H1 (cell line): ENCODE data around the gene VGLL4. TPM values are rescaled to one million over a fixed set of nuclear protein-coding genes. Genes with fewer than 3 reads are reported as not detected.

Experiments used
- CTCF ChIA-PET: fragments of 300-600 bp; sonication (Branson Sonifier 250); formaldehyde crosslinking; loops from one replicate; lab custom pipeline; 2021; ENCODE audit not compliant: partially characterized antibody; lab: Charles Lee
- POLR2A ChIA-PET: fragments of 300-600 bp; sonication (Branson Sonifier 250); formaldehyde crosslinking; loops from one replicate; lab custom pipeline; 2021; ENCODE audit warnings: inconsistent platforms; ENCODE audit not compliant: partially characterized antibody; lab: Charles Lee
- DNase-seq, 2 experiments: peaks; one replicate each; pipeline versions ENCODE4 v3.0.0 to v3.0.0-alpha.2; 2010 to 2022; ENCODE audit warnings: low spot score in 2 of 2, low read depth in 1 of 2, mixed read lengths in 1 of 2
- FAIRE-seq: peaks from 2 replicates; lab custom pipeline; 2011; peaks lifted over from hg19 to GRCh38; lab: Jason Lieb, UNC
- H2AFZ ChIP-seq: 2 replicates; pipeline ENCODE4 v1.8.1; 2012; ENCODE audit warnings: low read length, inconsistent platforms
- H2AK5ac ChIP-seq: 2 replicates; pipeline ENCODE4 v1.6.1; 2013; ENCODE audit warnings: low read depth, low read length
- H2BK120ac ChIP-seq: replicated peaks from 2 replicates; pipeline ENCODE3; 2013; ENCODE audit warnings: low read depth, low read length, inconsistent platforms
- H2BK12ac ChIP-seq: 2 replicates; pipeline ENCODE4 v1.6.1; 2013; ENCODE audit warnings: low read depth, low read length
- H2BK15ac ChIP-seq: 2 replicates; pipeline ENCODE4 v1.6.1; 2013; ENCODE audit warnings: low read length
- H2BK20ac ChIP-seq: 2 replicates; pipeline ENCODE4 v1.6.1; 2013; ENCODE audit warnings: low read length
- H2BK5ac ChIP-seq: 2 replicates; pipeline ENCODE4 v1.6.1; 2013; ENCODE audit warnings: low read depth, low read length
- H3K14ac ChIP-seq: 2 replicates; pipeline ENCODE4 v1.6.1; 2013; ENCODE audit warnings: inconsistent platforms; ENCODE audit not compliant: insufficient read length
- H3K18ac ChIP-seq: 2 replicates; pipeline ENCODE4 v1.6.1; 2013; ENCODE audit warnings: low read length; ENCODE audit errors: extremely low read depth
- H3K23ac ChIP-seq: 2 replicates; pipeline ENCODE4 v1.6.1; 2013; ENCODE audit warnings: inconsistent platforms; ENCODE audit not compliant: insufficient read length
- H3K23me2 ChIP-seq: 2 replicates; pipeline ENCODE4 v1.6.1; 2013; ENCODE audit warnings: low read depth, low read length
- H3K27ac ChIP-seq: 2 replicates; pipeline ENCODE4 v1.6.1; 2011; ENCODE audit warnings: low read depth, low read length, inconsistent platforms
- H3K27me3 ChIP-seq, 4 experiments: replicated peaks in 1 of 4; 1 replicate in 1 of 4; 2 replicates in 3 of 4; pipeline versions ENCODE4 v1.6.1 to v1.8.1; 2011 to 2013; ENCODE audit warnings: low read length in 3 of 4, mild to moderate bottlenecking in 3 of 4, inconsistent platforms in 2 of 4, mixed read lengths in 2 of 4, moderate library complexity in 1 of 4; ENCODE audit not compliant: control insufficient read depth in 3 of 4, insufficient read depth in 3 of 4; ENCODE audit errors: extremely low read depth in 1 of 4
- H3K36me3 ChIP-seq, 4 experiments: 2 replicates each; pipeline versions ENCODE4 v1.6.1 to v1.8.1; 2011 to 2013; ENCODE audit warnings: mild to moderate bottlenecking in 4 of 4, low read length in 3 of 4, moderate library complexity in 2 of 4, control low read depth in 1 of 4, inconsistent platforms in 1 of 4; ENCODE audit not compliant: insufficient read depth in 4 of 4, control insufficient read depth in 2 of 4
- H3K4ac ChIP-seq: replicated peaks from 2 replicates; pipeline ENCODE3; 2013; ENCODE audit warnings: low read length, low read depth, mixed read lengths, inconsistent platforms; ENCODE audit not compliant: insufficient read length
- H3K4me1 ChIP-seq, 4 experiments: replicated peaks in 1 of 4; 1 replicate in 1 of 4; 2 replicates in 3 of 4; pipeline versions ENCODE4 v1.6.1 to v1.8.1; 2011 to 2013; ENCODE audit warnings: low read length in 3 of 4, inconsistent platforms in 2 of 4, mixed read lengths in 1 of 4; ENCODE audit not compliant: insufficient read depth in 4 of 4, control insufficient read depth in 3 of 4
- H3K4me2 ChIP-seq, 2 experiments: 2 replicates each; pipeline versions ENCODE4 v1.6.1 to v1.8.1; 2011 to 2013; ENCODE audit warnings: low read depth in 2 of 2, low read length in 2 of 2, control low read depth in 1 of 2, inconsistent platforms in 1 of 2, mild to moderate bottlenecking in 1 of 2; ENCODE audit not compliant: insufficient read depth in 1 of 2
- H3K4me3 ChIP-seq, 4 experiments: fragments of 200-600, 300-600 bp in 1 of 4; sonication (generic), shearing (Covaris generic), sonication (Bioruptor Twin) in 1 of 4; 2 replicates each; pipeline versions ENCODE4 v1.5.1 to v1.8.1; 2011 to 2016; ENCODE audit warnings: low read length in 4 of 4, low read depth in 3 of 4, control low read depth in 2 of 4, inconsistent platforms in 2 of 4, mild to moderate bottlenecking in 2 of 4, mixed read lengths in 1 of 4, moderate library complexity in 1 of 4; ENCODE audit not compliant: insufficient read depth in 2 of 4; ENCODE audit errors: extremely low read depth in 1 of 4
- H3K56ac ChIP-seq: replicated peaks from 2 replicates; pipeline ENCODE3; 2013; ENCODE audit warnings: low read depth, mild to moderate bottlenecking, mixed read lengths, low read length, inconsistent platforms; ENCODE audit not compliant: insufficient read length
- H3K79me1 ChIP-seq: 2 replicates; pipeline ENCODE4 v1.6.1; 2013; ENCODE audit warnings: low read depth, low read length, control low read depth
- H3K79me2 ChIP-seq, 2 experiments: 2 replicates each; pipeline versions ENCODE4 v1.6.1 to v1.8.1; 2012 to 2013; ENCODE audit warnings: low read length in 2 of 2, mild to moderate bottlenecking in 2 of 2, inconsistent platforms in 1 of 2; ENCODE audit not compliant: insufficient read depth in 2 of 2, control insufficient read depth in 1 of 2
- H3K9ac ChIP-seq, 4 experiments: replicated peaks in 1 of 4; 1 replicate in 1 of 4; 2 replicates in 3 of 4; pipeline versions ENCODE4 v1.6.1 to v1.8.1; 2011 to 2013; ENCODE audit warnings: low read depth in 3 of 4, low read length in 3 of 4, control low read depth in 2 of 4, mild to moderate bottlenecking in 2 of 4, moderate library complexity in 2 of 4, inconsistent platforms in 1 of 4; ENCODE audit errors: extremely low read depth in 1 of 4
- H3K9me3 ChIP-seq, 2 experiments: 2 replicates each; pipeline versions ENCODE4 v1.6.1 to v1.8.1; 2012 to 2013; ENCODE audit warnings: mild to moderate bottlenecking in 2 of 2, moderate library complexity in 2 of 2, control low read depth in 1 of 2, inconsistent platforms in 1 of 2, low read depth in 1 of 2, low read length in 1 of 2, mixed read lengths in 1 of 2; ENCODE audit not compliant: insufficient read depth in 2 of 2
- H4K20me1 ChIP-seq, 2 experiments: replicated peaks in 1 of 2; 2 replicates each; pipeline versions ENCODE3 to v1.8.1; 2011 to 2013; ENCODE audit warnings: inconsistent platforms in 2 of 2, low read length in 2 of 2, mild to moderate bottlenecking in 1 of 2; ENCODE audit not compliant: insufficient read depth in 2 of 2, control insufficient read depth in 1 of 2
- H4K5ac ChIP-seq: 2 replicates; pipeline ENCODE4 v1.6.1; 2013; ENCODE audit warnings: low read length, low read depth, mixed read lengths, inconsistent platforms; ENCODE audit not compliant: insufficient read length
- H4K8ac ChIP-seq: 2 replicates; pipeline ENCODE4 v1.8.0; 2013; ENCODE audit warnings: mild to moderate bottlenecking, moderate library complexity, low read length, inconsistent platforms; ENCODE audit not compliant: insufficient read depth; ENCODE audit errors: extremely low read depth
- H4K91ac ChIP-seq: replicated peaks from 2 replicates; pipeline ENCODE3; 2013; ENCODE audit warnings: low read length, mixed read lengths, inconsistent platforms; ENCODE audit not compliant: insufficient read length
- HDAC2 ChIP-seq, 2 experiments: fragments of 300-600 bp in 1 of 2; sonication (generic) in 1 of 2; IDR thresholded peaks; 2 replicates each; pipeline ENCODE4 v1.6.1; 2011 to 2012; ENCODE audit warnings: low read depth in 2 of 2, low read length in 2 of 2, mild to moderate bottlenecking in 2 of 2, moderate library complexity in 2 of 2, borderline replicate concordance in 1 of 2, inconsistent platforms in 1 of 2
- WGBS, 2 experiments: shearing (Covaris generic) in 1 of 2; methylation state at CpG; one replicate each; pipeline versions ENCODE4 v1.1.6 to v1.1.7; 2013 to 2015; ENCODE audit warnings: low lambda C conversion rate in 2 of 2, mixed read lengths in 2 of 2, inconsistent platforms in 1 of 2, low coverage in 1 of 2, missing lambda C conversion rate in 1 of 2; ENCODE audit not compliant: insufficient replicate concordance in 2 of 2, insufficient coverage in 1 of 2, insufficient read length in 1 of 2; ENCODE audit errors: extremely low coverage in 1 of 2, missing lambda C conversion rate in 1 of 2; 5-methylcytosine and 5-hydroxymethylcytosine counted together
- polyA plus RNA-seq, 7 experiments: library from polyadenylated mRNA; depleted of rRNA in 3 of 7; stranded (reverse) in 5 of 7; unstranded in 2 of 7; fragments of >200 nt in 5 of 7; fragments of 200-250 nt in 2 of 7; gene quantifications; 1 replicate in 5 of 7; 2 replicates in 1 of 7; 4 replicates in 1 of 7; pipeline versions ENCODE4 v1.2.1 to v1.2.3, GENCODE V29; 2011 to 2013; ENCODE audit warnings: missing spikeins in 2 of 7, mixed read lengths in 2 of 7
- total RNA-seq: library from RNA; stranded (reverse); fragmentation: NEBNext Ultra II Directional; extraction: Animal tissue kit (Norgen Biotek cat#: 25700); gene quantifications from 2 replicates; pipeline ENCODE4 v1.2.1, GENCODE V29; 2021

The VGLL4 gene
- total and polyA plus RNA-seq, 2 of the 8 experiments (the other 6 are each of a cell fraction or from before 2014, with no cell fraction given) = 45.1 to 50.0 TPM

DNA sequence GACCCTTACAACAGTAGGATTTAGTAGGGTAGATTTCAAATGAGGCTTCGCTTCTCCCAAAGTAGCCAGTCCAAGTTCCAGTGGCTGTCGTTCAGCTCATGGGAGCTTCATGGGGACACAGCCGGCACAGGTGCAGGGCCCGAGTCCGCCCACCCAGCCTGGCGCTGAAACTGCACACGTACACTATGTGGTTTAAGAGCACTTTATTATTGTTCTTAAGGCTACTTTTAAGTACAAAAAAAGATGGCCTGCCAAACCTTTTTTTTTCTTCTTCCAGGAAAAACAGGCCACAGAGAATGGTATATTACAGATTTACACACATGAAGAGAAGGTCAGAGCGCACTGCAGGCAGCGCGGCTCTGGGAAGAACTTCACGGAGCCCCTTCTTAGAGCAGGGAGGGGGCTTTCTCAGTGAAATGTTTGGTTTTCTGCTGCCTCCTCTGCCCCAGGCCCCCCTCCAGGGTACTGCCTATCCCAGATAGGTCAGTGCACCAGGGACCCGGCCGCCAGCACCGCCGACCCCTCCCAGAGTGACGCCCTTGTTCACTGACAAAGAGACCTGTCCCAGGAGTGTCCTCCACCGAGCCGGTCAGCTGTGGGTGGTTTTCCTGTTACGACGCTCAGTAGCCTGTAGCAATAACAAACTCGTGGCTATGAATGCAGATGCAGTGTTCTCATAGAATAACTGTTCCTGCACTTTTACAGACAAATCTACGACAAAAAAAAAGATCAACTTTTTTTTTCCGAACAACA, 87.7 kb downstream of the VGLL4 start:
- DNase-seq = no peak
- H2BK12ac ChIP-seq = no peak overlapping the region
- H3K9me3 ChIP-seq = no peaks in the 10 kb centered on the region; a peak in 1 of 4 replicates
- no peak overlapping the region for H3K9ac ChIP-seq
- no peak overlapping the region for H2BK120ac ChIP-seq
- no peak overlapping the region for H2BK20ac ChIP-seq
- H3K23ac ChIP-seq = no peak overlapping the region
- no peak overlapping the region for H3K4ac ChIP-seq
- H3K4me3 ChIP-seq = no peak overlapping the region
- no peaks in the 10 kb centered on the region for H3K23me2 ChIP-seq
- H3K4me1 ChIP-seq = peaks cover 0 to 5% (median 0%) of the 10 kb centered on the region in 4 experiments; a peak in 2 of 7 replicates
- no peak overlapping the region for H3K14ac ChIP-seq
- CTCF ChIA-PET = interaction anchor here (0.6 to 1.7 kb wide), 12 partner anchors 9 to 1935 kb away, joined by 3 to 5 read pairs (median 4); no protein-coding TSS in a partner anchor
- no peak overlapping the region for H3K27ac ChIP-seq
- H3K79me1 ChIP-seq = peaks cover 8% of the 10 kb centered on the region
- H2BK15ac ChIP-seq = no peak overlapping the region
- no peaks in the 10 kb centered on the region for H3K79me2 ChIP-seq
- no peak overlapping the region for H2BK5ac ChIP-seq
- no peak overlapping the region for H3K18ac ChIP-seq
- no peak for TF ChIP-seq HDAC2 (IDR thresholded peaks at IDR 0.05; ENCODE audit: borderline replicate concordance in 1 of 2, low read depth in 2 of 2, low read length in 2 of 2)
- TF ChIP-seq, all 59 proteins: peak for 0
- H2AK5ac ChIP-seq = no peak overlapping the region
- WGBS, 2 experiments = 93% methylated on average over 23 of the region's 23 CpGs; no CpG with 5 or more reads in 1 of the 2 experiments
- no peak overlapping the region for H3K56ac ChIP-seq
- POLR2A ChIA-PET = interaction anchor here (0.7 to 1.0 kb wide), 2 partner anchors 50 to 85 kb away, joined by 3 to 5 read pairs; no protein-coding TSS in a partner anchor
- no peak overlapping the region for H4K91ac ChIP-seq
- peaks cover 0 to 10% (median 1%) of the 10 kb centered on the region in 4 experiments; a peak in 3 of 8 replicates for H3K36me3 ChIP-seq
- no peaks in the 10 kb centered on the region for H3K27me3 ChIP-seq
- no peak overlapping the region for H4K5ac ChIP-seq
- FAIRE-seq = no peak
- peak overlapping the region; percentile 19; the same call in 1 of the 2 replicates for H4K8ac ChIP-seq
- H3K4me2 ChIP-seq = no peak overlapping the region
- peaks cover 8 to 14% of the 10 kb centered on the region in 2 experiments for H4K20me1 ChIP-seq
- no peak overlapping the region for H2AFZ ChIP-seq
